HepG2 (cell line): ENCODE data around the gene WNK2. TPM values are rescaled to one million over a fixed set of nuclear protein-coding genes. Genes with fewer than 3 reads are reported as not detected.

ENCODE experiments used
- AHR ChIP-seq: IDR thresholded peaks from 2 replicates; pipeline ENCODE4 v1.6.1; 2018; ENCODE audit warnings: missing genetic modification reagents, missing compliant biosample characterization
- AKAP8 ChIP-seq: sonication (generic); formaldehyde crosslinking; IDR thresholded peaks from 2 replicates; pipeline ENCODE4 v1.5.1; 2020; ENCODE audit warnings: mild to moderate bottlenecking, missing genetic modification reagents
- BRD4 ChIP-seq: sonication (generic); formaldehyde crosslinking; IDR thresholded peaks from 2 replicates; pipeline ENCODE4 v1.4.0; 2020; ENCODE audit warnings: missing genetic modification reagents
- CEBPG ChIP-seq: IDR thresholded peaks from 2 replicates; pipeline ENCODE4 v1.6.1; 2016
- CHD2 ChIP-seq: IDR thresholded peaks from 2 replicates; pipeline ENCODE4 v1.6.1; 2011; ENCODE audit warnings: low read depth, low read length, improper control_type of control experiment
- GZF1 ChIP-seq: sonication (generic); formaldehyde crosslinking; IDR thresholded peaks from 2 replicates; pipeline ENCODE4 v1.5.1; 2020; ENCODE audit warnings: mild to moderate bottlenecking, missing genetic modification reagents
- HHEX ChIP-seq: IDR thresholded peaks from 2 replicates; pipeline ENCODE4 v1.6.1; 2016; ENCODE audit warnings: control low read depth
- MAF1 ChIP-seq: sonication (generic); formaldehyde crosslinking; IDR thresholded peaks from 2 replicates; pipeline ENCODE4 v1.5.0; 2020; ENCODE audit warnings: missing genetic modification reagents, borderline replicate concordance
- MAFF ChIP-seq: IDR thresholded peaks from 2 replicates; pipeline ENCODE4 v1.6.1; 2011; ENCODE audit warnings: low read depth, low read length, improper control_type of control experiment
- MAFG ChIP-seq: sonication (generic); formaldehyde crosslinking; IDR thresholded peaks from 2 replicates; pipeline ENCODE4 v1.5.1; 2020; ENCODE audit warnings: mild to moderate bottlenecking, missing genetic modification reagents
- MBD4 ChIP-seq: IDR thresholded peaks from 2 replicates; pipeline ENCODE4 v1.6.1; 2012; ENCODE audit warnings: low read length, inconsistent platforms, borderline replicate concordance
- SP4 ChIP-seq: sonication (generic); formaldehyde crosslinking; IDR thresholded peaks from 2 replicates; pipeline ENCODE4 v1.8.1; 2023; ENCODE audit warnings: mild to moderate bottlenecking, missing genetic modification reagents
- ZMYM4 ChIP-seq: sonication (generic); formaldehyde crosslinking; IDR thresholded peaks from 2 replicates; pipeline ENCODE4 v1.8.1; 2023; ENCODE audit warnings: mild to moderate bottlenecking, missing genetic modification reagents
- ZNF34 ChIP-seq: sonication (generic); formaldehyde crosslinking; IDR thresholded peaks from 2 replicates; pipeline ENCODE4 v1.4.0; 2020; ENCODE audit warnings: mild to moderate bottlenecking, missing genetic modification reagents, borderline replicate concordance
- ZNF350 ChIP-seq: sonication (generic); formaldehyde crosslinking; IDR thresholded peaks from 2 replicates; pipeline ENCODE4 v1.4.0; 2020; ENCODE audit warnings: mild to moderate bottlenecking, low read depth, missing genetic modification reagents, borderline replicate concordance
- polyA plus RNA-seq, 8 experiments: library from polyadenylated mRNA; depleted of rRNA in 3 of 8; stranded (reverse) in 7 of 8; unstranded in 1 of 8; fragments of >200 nt; fragmentation: Illumina TruSeq in 4 of 8; extraction: Trizol in 4 of 8; gene quantifications; 2 replicates each; pipeline versions ENCODE4 v1.2.1 to v1.2.3, GENCODE V29; 2011 to 2016; ENCODE audit warnings: low read depth in 4 of 8, missing spikeins in 1 of 8, mixed read lengths in 1 of 8; ENCODE audit not compliant: insufficient read depth in 1 of 8
- total RNA-seq, 5 experiments: library from RNA; depleted of rRNA; stranded (reverse); fragments of >200 nt; fragmentation: Illumina TruSeq; extraction: Trizol; gene quantifications; 2 replicates each; pipeline ENCODE4 v1.2.3, GENCODE V29; 2016; ENCODE audit warnings: low read depth in 1 of 5
- TF ChIP-seq, protein P1 (sequence below): sonication (generic); formaldehyde crosslinking; IDR thresholded peaks from 2 replicates; pipeline ENCODE4 v1.4.0; 2020; ENCODE audit warnings: mild to moderate bottlenecking, missing genetic modification reagents
- TF ChIP-seq, protein P2 (sequence below): sonication (generic); formaldehyde crosslinking; IDR thresholded peaks from 2 replicates; pipeline ENCODE4 v1.4.0; 2020; ENCODE audit warnings: missing genetic modification reagents
- TF ChIP-seq, protein P3 (sequence below): sonication (generic); formaldehyde crosslinking; IDR thresholded peaks from 2 replicates; pipeline ENCODE4 v1.8.0; 2023; ENCODE audit warnings: mild to moderate bottlenecking, missing genetic modification reagents
- TF ChIP-seq, protein P4 (sequence below): sonication (generic); formaldehyde crosslinking; IDR thresholded peaks from 2 replicates; pipeline ENCODE4 v1.4.0; 2020; ENCODE audit warnings: missing genetic modification reagents, mild to moderate bottlenecking, borderline replicate concordance
- TF ChIP-seq, protein P5 (sequence below): sonication (generic); formaldehyde crosslinking; IDR thresholded peaks from 2 replicates; pipeline ENCODE4 v1.4.0; 2020; ENCODE audit warnings: mild to moderate bottlenecking, low read depth, missing genetic modification reagents

Gene WNK2
- total and polyA plus RNA-seq, 2 of the 13 experiments (the other 11 are each of a cell fraction or from before 2014, with no cell fraction given) = 10.5 to 12.0 TPM

DNA sequence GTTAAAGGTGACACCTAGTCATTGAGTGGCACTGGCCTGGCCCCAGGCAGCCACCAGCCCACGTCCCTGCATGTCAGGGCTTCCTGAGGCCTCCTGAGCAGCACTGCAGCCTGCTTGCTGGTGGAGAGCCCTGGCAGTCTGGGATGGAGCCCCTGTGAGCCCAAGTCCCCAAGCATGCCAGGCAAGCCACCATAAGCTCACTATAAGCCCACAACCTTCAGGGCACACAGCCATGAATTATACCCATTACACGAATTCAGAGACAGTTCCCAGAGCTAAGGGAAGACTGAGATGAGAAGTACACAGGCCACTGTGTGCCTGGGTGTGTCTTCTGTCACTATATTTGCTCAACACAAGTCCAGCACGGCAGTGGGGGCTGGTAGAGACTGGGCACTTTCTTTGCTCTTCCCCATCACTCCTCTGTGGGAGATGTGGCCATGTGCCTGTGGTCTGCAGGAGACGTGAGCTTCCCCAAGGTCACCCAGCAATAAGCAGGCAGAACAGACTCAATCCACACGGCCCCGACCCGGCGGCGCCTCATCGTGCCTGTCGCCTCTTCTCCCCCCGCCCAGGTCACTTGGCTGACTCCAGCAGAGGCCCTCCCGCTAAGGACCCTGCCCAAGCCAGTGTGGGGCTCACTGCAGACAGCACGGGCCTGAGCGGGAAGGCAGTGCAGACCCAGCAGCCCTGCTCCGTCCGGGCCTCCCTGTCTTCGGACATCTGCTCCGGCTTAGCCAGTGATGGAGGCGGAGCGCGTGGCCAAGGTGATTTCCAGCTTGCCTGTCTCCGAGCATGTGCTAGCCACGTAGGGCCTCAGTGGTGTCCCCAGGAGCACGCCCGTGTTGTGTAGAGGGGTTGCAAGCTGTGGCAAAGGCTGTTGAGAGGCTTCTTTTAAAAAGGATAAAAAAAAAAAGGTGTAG is 114.8 kb downstream of the WNK2 start (continued):
- TF ChIP-seq SP4 (no peak), BRD4 (CRISPR knock-in tag) (peak; percentile 50; the same call in 1 of the 2 replicates), ZNF34 (CRISPR knock-in tag) (peak; percentile 30; the same call in 1 of the 2 replicates), GZF1 (CRISPR knock-in tag) (no peak), CEBPG (peak; percentile 26; the same call in 1 of the 2 replicates), ZMYM4 (CRISPR knock-in tag) (no peak), AKAP8 (CRISPR knock-in tag) (peak; percentile 14), MAFF (no peak), MBD4 (no peak), AHR (CRISPR knock-in tag) (no peak), HHEX (CRISPR knock-in tag) (no peak), MAF1 (CRISPR knock-in tag) (no peak), CHD2 (no peak), MAFG (CRISPR knock-in tag) (no peak), ZNF350 (CRISPR knock-in tag) (peak; percentile 76; the same call in 1 of the 2 replicates)
- TF ChIP-seq, protein P1, sequence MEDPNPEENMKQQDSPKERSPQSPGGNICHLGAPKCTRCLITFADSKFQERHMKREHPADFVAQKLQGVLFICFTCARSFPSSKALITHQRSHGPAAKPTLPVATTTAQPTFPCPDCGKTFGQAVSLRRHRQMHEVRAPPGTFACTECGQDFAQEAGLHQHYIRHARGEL (CRISPR knock-in tag) = no peak
- TF ChIP-seq, protein P2, sequence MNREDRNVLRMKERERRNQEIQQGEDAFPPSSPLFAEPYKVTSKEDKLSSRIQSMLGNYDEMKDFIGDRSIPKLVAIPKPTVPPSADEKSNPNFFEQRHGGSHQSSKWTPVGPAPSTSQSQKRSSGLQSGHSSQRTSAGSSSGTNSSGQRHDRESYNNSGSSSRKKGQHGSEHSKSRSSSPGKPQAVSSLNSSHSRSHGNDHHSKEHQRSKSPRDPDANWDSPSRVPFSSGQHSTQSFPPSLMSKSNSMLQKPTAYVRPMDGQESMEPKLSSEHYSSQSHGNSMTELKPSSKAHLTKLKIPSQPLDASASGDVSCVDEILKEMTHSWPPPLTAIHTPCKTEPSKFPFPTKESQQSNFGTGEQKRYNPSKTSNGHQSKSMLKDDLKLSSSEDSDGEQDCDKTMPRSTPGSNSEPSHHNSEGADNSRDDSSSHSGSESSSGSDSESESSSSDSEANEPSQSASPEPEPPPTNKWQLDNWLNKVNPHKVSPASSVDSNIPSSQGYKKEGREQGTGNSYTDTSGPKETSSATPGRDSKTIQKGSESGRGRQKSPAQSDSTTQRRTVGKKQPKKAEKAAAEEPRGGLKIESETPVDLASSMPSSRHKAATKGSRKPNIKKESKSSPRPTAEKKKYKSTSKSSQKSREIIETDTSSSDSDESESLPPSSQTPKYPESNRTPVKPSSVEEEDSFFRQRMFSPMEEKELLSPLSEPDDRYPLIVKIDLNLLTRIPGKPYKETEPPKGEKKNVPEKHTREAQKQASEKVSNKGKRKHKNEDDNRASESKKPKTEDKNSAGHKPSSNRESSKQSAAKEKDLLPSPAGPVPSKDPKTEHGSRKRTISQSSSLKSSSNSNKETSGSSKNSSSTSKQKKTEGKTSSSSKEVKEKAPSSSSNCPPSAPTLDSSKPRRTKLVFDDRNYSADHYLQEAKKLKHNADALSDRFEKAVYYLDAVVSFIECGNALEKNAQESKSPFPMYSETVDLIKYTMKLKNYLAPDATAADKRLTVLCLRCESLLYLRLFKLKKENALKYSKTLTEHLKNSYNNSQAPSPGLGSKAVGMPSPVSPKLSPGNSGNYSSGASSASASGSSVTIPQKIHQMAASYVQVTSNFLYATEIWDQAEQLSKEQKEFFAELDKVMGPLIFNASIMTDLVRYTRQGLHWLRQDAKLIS (CRISPR knock-in tag) = no peak
- TF ChIP-seq, protein P3, sequence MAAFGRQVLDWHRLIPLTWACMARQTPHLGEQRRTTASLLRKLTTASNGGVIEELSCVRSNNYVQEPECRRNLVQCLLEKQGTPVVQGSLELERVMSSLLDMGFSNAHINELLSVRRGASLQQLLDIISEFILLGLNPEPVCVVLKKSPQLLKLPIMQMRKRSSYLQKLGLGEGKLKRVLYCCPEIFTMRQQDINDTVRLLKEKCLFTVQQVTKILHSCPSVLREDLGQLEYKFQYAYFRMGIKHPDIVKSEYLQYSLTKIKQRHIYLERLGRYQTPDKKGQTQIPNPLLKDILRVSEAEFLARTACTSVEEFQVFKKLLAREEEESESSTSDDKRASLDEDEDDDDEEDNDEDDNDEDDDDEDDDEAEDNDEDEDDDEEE (CRISPR knock-in tag) = no peak
- TF ChIP-seq, protein P4, sequence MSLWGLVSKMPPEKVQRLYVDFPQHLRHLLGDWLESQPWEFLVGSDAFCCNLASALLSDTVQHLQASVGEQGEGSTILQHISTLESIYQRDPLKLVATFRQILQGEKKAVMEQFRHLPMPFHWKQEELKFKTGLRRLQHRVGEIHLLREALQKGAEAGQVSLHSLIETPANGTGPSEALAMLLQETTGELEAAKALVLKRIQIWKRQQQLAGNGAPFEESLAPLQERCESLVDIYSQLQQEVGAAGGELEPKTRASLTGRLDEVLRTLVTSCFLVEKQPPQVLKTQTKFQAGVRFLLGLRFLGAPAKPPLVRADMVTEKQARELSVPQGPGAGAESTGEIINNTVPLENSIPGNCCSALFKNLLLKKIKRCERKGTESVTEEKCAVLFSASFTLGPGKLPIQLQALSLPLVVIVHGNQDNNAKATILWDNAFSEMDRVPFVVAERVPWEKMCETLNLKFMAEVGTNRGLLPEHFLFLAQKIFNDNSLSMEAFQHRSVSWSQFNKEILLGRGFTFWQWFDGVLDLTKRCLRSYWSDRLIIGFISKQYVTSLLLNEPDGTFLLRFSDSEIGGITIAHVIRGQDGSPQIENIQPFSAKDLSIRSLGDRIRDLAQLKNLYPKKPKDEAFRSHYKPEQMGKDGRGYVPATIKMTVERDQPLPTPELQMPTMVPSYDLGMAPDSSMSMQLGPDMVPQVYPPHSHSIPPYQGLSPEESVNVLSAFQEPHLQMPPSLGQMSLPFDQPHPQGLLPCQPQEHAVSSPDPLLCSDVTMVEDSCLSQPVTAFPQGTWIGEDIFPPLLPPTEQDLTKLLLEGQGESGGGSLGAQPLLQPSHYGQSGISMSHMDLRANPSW (CRISPR knock-in tag) = no peak
- TF ChIP-seq, protein P5, sequence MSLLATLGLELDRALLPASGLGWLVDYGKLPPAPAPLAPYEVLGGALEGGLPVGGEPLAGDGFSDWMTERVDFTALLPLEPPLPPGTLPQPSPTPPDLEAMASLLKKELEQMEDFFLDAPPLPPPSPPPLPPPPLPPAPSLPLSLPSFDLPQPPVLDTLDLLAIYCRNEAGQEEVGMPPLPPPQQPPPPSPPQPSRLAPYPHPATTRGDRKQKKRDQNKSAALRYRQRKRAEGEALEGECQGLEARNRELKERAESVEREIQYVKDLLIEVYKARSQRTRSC = no peak
